SK-N-SH (cell line): ENCODE data around the gene ZNF134. TPM values are rescaled to one million over a fixed set of nuclear protein-coding genes. Genes with fewer than 3 reads are reported as not detected.

Experiments
- CTCF ChIA-PET: fragments of 300-600, 350-600 bp; formaldehyde crosslinking; extraction: SDS; loops from one replicate; lab custom pipeline; 2021; lab: Yijun Ruan, JAX
- POLR2A ChIA-PET: fragments of 350-600 bp; sonication (Branson Sonifier 250); formaldehyde crosslinking; extraction: SDS; loops from one replicate; lab custom pipeline; 2020; ENCODE audit warnings: antibody characterized with exemption, inconsistent platforms; lab: Yijun Ruan, JAX
- DNase-seq: peaks from one replicate; pipeline ENCODE4 v3.0.0; 2012
- H2AFZ ChIP-seq: fragments of 200-600 bp; sonication (generic); 2 replicates; pipeline ENCODE4 v1.8.1; 2016; ENCODE audit warnings: antibody characterized with exemption, mild to moderate bottlenecking, low read depth
- H3F3A ChIP-seq: fragments of 200-600 bp; sonication (generic); replicated peaks from 2 replicates; pipeline ENCODE3; 2016; ENCODE audit warnings: antibody characterized with exemption, mild to moderate bottlenecking; ENCODE audit not compliant: insufficient read depth
- H3K27ac ChIP-seq, 2 experiments: fragments of 200-500 bp in 1 of 2; fragments of 200-600 bp in 1 of 2; sonication (Bioruptor generic) in 1 of 2; sonication (generic), shearing (Covaris generic) in 1 of 2; 2 replicates each; pipeline versions ENCODE4 v1.5.1 to v1.6.1; 2014 to 2016; ENCODE audit warnings: low read depth in 2 of 2, inconsistent platforms in 1 of 2, low read length in 1 of 2, mild to moderate bottlenecking in 1 of 2, mixed read lengths in 1 of 2
- H3K27me3 ChIP-seq: fragments of 200-600 bp; sonication (generic), shearing (Covaris generic); 2 replicates; pipeline ENCODE4 v1.6.1; 2016; ENCODE audit warnings: mixed run types; ENCODE audit not compliant: insufficient read depth
- H3K36me3 ChIP-seq, 2 experiments: fragments of 200-500 bp in 1 of 2; fragments of 200-600 bp in 1 of 2; sonication (Bioruptor generic) in 1 of 2; sonication (generic) in 1 of 2; replicated peaks in 1 of 2; 2 replicates each; pipeline versions ENCODE3 to v1.5.1; 2014 to 2016; ENCODE audit warnings: low read length in 1 of 2, mild to moderate bottlenecking in 1 of 2; ENCODE audit not compliant: insufficient read depth in 2 of 2, control insufficient read depth in 1 of 2
- H3K4me1 ChIP-seq, 2 experiments: fragments of 200-500 bp in 1 of 2; fragments of 200-600 bp in 1 of 2; sonication (Bioruptor generic) in 1 of 2; sonication (generic), shearing (Covaris generic) in 1 of 2; 2 replicates each; pipeline versions ENCODE4 v1.5.1 to v1.6.1; 2014 to 2016; ENCODE audit warnings: low read depth in 1 of 2, low read length in 1 of 2, mixed run types in 1 of 2; ENCODE audit not compliant: insufficient read depth in 2 of 2, control insufficient read depth in 1 of 2
- H3K4me2 ChIP-seq: fragments of 200-600 bp; sonication (generic), shearing (Covaris generic); 2 replicates; pipeline ENCODE4 v1.6.1; 2017; ENCODE audit warnings: mixed run types
- H3K4me3 ChIP-seq, 2 experiments: fragments of 200-500 bp in 1 of 2; fragments of 200-600 bp in 1 of 2; sonication (Bioruptor generic) in 1 of 2; sonication (generic), shearing (Covaris generic) in 1 of 2; 2 replicates each; pipeline versions ENCODE4 v1.5.1 to v1.8.1; 2014 to 2016; ENCODE audit warnings: low read depth in 2 of 2, inconsistent platforms in 1 of 2, low read length in 1 of 2, mild to moderate bottlenecking in 1 of 2, mixed read lengths in 1 of 2, moderate library complexity in 1 of 2
- H3K79me2 ChIP-seq: fragments of 200-600 bp; sonication (generic); 2 replicates; pipeline ENCODE4 v1.8.1; 2017; ENCODE audit warnings: mild to moderate bottlenecking; ENCODE audit not compliant: insufficient read depth
- H3K9ac ChIP-seq: fragments of 200-600 bp; sonication (generic); 2 replicates; pipeline ENCODE4 v1.6.1; 2017; ENCODE audit warnings: mixed run types
- H3K9me2 ChIP-seq: fragments of 200-600 bp; sonication (generic); 2 replicates; pipeline ENCODE4 v1.6.1; 2017; ENCODE audit warnings: mixed run types
- H3K9me3 ChIP-seq: fragments of 200-600 bp; sonication (generic); 2 replicates; pipeline ENCODE4 v1.6.1; 2017; ENCODE audit warnings: mixed run types, mild to moderate bottlenecking, moderate library complexity
- H4K20me1 ChIP-seq: fragments of 200-600 bp; sonication (generic); 2 replicates; pipeline ENCODE4 v1.6.1; 2017; ENCODE audit warnings: mild to moderate bottlenecking, mixed run types; ENCODE audit not compliant: insufficient read depth
- EZH2phosphoT487 ChIP-seq: fragments of 200-600 bp; sonication (generic); IDR thresholded peaks from 2 replicates; pipeline ENCODE4 v1.6.1; 2017; ENCODE audit warnings: low read depth, mixed run types, mild to moderate bottlenecking, antibody characterized with exemption, moderate library complexity, borderline replicate concordance
- FOXJ3 ChIP-seq: sonication (generic); formaldehyde crosslinking; IDR thresholded peaks from 2 replicates; pipeline ENCODE4 v1.5.1; 2020; ENCODE audit warnings: mild to moderate bottlenecking, missing genetic modification reagents
- FOXM1 ChIP-seq: IDR thresholded peaks from 2 replicates; pipeline ENCODE4 v1.4.0; 2012; ENCODE audit warnings: low read depth, mild to moderate bottlenecking
- GABPA ChIP-seq: IDR thresholded peaks from 2 replicates; pipeline ENCODE4 v1.4.0; 2012; ENCODE audit warnings: low read depth, mild to moderate bottlenecking
- GATA2 ChIP-seq: sonication (generic); formaldehyde crosslinking; IDR thresholded peaks from 2 replicates; pipeline ENCODE4 v1.5.0; 2020; ENCODE audit warnings: mild to moderate bottlenecking, missing genetic modification reagents
- JUND ChIP-seq: IDR thresholded peaks from 2 replicates; pipeline ENCODE4 v1.4.0; 2012
- NRF1 ChIP-seq: IDR thresholded peaks from 2 replicates; pipeline ENCODE4 v1.6.1; 2012; ENCODE audit warnings: low read depth, mild to moderate bottlenecking, low read length
- RCOR1 ChIP-seq: fragments of 150-350 bp; IDR thresholded peaks from 2 replicates; pipeline ENCODE4 v1.6.1; 2017; ENCODE audit warnings: antibody characterized with exemption, low read length
- TEAD4 ChIP-seq: IDR thresholded peaks from 2 replicates; pipeline ENCODE4 v1.4.0; 2012; ENCODE audit warnings: mild to moderate bottlenecking, borderline replicate concordance; ENCODE audit not compliant: insufficient read depth
- USF1 ChIP-seq: IDR thresholded peaks from 2 replicates; pipeline ENCODE4 v1.4.0; 2012; ENCODE audit warnings: low read depth, borderline replicate concordance
- YY1 ChIP-seq: IDR thresholded peaks from 2 replicates; pipeline ENCODE4 v1.4.0; 2012; ENCODE audit warnings: low read depth, mild to moderate bottlenecking
- WGBS: methylation state at CpG from one replicate; pipeline ENCODE4 v1.1.6; 2017; ENCODE audit warnings: low lambda C conversion rate; 5-methylcytosine and 5-hydroxymethylcytosine counted together
- polyA plus RNA-seq, 3 experiments: library from polyadenylated mRNA; depleted of rRNA; stranded (reverse); fragments of >200 nt; gene quantifications; 2 replicates each; pipeline ENCODE4 v1.2.3, GENCODE V29; 2012
- TF ChIP-seq, protein P1 (sequence below): IDR thresholded peaks from 2 replicates; pipeline ENCODE4; 2012
- TF ChIP-seq, protein P2 (sequence below): IDR thresholded peaks from 2 replicates; pipeline ENCODE4 v1.6.1; 2012; ENCODE audit warnings: mild to moderate bottlenecking, low read depth, low read length, moderate library complexity

ZNF134 gene
- polyA plus RNA-seq, 1 of the 3 experiments (the other 2 are of a cell fraction) = 9.8 TPM

DNA sequence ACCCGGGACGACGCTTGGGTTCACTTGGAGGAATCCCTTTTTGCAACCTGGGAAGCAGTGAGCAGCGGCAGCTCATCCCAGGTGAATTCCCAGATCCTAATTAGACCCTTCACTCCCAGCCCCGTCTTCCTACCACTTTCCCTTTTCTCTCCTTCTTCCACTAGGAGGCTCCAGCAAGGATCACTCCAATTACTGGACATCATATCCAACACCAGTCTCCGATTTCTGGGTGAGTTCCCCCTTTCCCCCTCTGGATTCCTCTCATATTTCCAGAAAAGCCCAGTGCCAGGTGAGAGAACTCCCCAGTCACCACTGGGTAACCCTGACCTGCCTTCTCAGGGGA, 37.6 kb downstream of the ZNF134 start:
- no peak for TF ChIP-seq YY1
- TF ChIP-seq, protein P1, sequence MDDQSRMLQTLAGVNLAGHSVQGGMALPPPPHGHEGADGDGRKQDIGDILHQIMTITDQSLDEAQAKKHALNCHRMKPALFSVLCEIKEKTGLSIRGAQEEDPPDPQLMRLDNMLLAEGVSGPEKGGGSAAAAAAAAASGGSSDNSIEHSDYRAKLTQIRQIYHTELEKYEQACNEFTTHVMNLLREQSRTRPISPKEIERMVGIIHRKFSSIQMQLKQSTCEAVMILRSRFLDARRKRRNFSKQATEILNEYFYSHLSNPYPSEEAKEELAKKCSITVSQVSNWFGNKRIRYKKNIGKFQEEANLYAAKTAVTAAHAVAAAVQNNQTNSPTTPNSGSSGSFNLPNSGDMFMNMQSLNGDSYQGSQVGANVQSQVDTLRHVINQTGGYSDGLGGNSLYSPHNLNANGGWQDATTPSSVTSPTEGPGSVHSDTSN = no peak
- no peak overlapping the region for H3K9ac ChIP-seq
- no peaks in the 10 kb centered on the region for H3K79me2 ChIP-seq
- no peaks in the 10 kb centered on the region for H4K20me1 ChIP-seq
- H2AFZ ChIP-seq = no peak overlapping the region
- CTCF ChIA-PET = interaction anchor here (1.1 kb wide), 1 partner anchor 14 kb away, joined by 3 read pairs; no protein-coding TSS in a partner anchor
- no peak overlapping the region for H3K4me2 ChIP-seq
- no peaks in the 10 kb centered on the region for H3K27me3 ChIP-seq
- no peaks in the 10 kb centered on the region for H3K9me3 ChIP-seq
- no peaks in the 10 kb centered on the region for H3K36me3 ChIP-seq
- no peak overlapping the region for H3K27ac ChIP-seq
- DNase-seq = no peak
- 25% methylated on average over 6 of the region's 6 CpGs for WGBS
- no peaks in the 10 kb centered on the region for H3K9me2 ChIP-seq
- no peak overlapping the region for H3K4me3 ChIP-seq
- H3K4me1 ChIP-seq = no peaks in the 10 kb centered on the region; a peak in 1 of 4 replicates
- POLR2A ChIA-PET = no interaction called here
- H3F3A ChIP-seq = no peaks in the 10 kb centered on the region

- H3K27ac ChIP-seq = no peak overlapping the region
- no peaks in the 10 kb centered on the region for H3K27me3 ChIP-seq
- H4K20me1 ChIP-seq = no peaks in the 10 kb centered on the region
- no peaks in the 10 kb centered on the region for H3K9me3 ChIP-seq
- no peak overlapping the region for H3K4me2 ChIP-seq
- WGBS = 0% methylated on average over 2 of the region's 2 CpGs
- H3K9me2 ChIP-seq = no peaks in the 10 kb centered on the region
- no peaks in the 10 kb centered on the region for H3F3A ChIP-seq
- DNase-seq = no peak
- no peak overlapping the region for H3K4me3 ChIP-seq
- ChIA-PET POLR2A (no interaction called here), CTCF (no interaction called here)
- no peaks in the 10 kb centered on the region for H3K36me3 ChIP-seq
- no peak overlapping the region for H3K9ac ChIP-seq
- H2AFZ ChIP-seq = no peak overlapping the region
- no peaks in the 10 kb centered on the region for H3K4me1 ChIP-seq
- TF ChIP-seq TEAD4 (no peak), USF1 (no peak), GABPA (no peak), GATA2 (no peak), EZH2phosphoT487 (no peak), NRF1 (no peak), FOXJ3 (no peak), JUND (no peak), RCOR1 (no peak), FOXM1 (no peak)
- TF ChIP-seq, protein P2, sequence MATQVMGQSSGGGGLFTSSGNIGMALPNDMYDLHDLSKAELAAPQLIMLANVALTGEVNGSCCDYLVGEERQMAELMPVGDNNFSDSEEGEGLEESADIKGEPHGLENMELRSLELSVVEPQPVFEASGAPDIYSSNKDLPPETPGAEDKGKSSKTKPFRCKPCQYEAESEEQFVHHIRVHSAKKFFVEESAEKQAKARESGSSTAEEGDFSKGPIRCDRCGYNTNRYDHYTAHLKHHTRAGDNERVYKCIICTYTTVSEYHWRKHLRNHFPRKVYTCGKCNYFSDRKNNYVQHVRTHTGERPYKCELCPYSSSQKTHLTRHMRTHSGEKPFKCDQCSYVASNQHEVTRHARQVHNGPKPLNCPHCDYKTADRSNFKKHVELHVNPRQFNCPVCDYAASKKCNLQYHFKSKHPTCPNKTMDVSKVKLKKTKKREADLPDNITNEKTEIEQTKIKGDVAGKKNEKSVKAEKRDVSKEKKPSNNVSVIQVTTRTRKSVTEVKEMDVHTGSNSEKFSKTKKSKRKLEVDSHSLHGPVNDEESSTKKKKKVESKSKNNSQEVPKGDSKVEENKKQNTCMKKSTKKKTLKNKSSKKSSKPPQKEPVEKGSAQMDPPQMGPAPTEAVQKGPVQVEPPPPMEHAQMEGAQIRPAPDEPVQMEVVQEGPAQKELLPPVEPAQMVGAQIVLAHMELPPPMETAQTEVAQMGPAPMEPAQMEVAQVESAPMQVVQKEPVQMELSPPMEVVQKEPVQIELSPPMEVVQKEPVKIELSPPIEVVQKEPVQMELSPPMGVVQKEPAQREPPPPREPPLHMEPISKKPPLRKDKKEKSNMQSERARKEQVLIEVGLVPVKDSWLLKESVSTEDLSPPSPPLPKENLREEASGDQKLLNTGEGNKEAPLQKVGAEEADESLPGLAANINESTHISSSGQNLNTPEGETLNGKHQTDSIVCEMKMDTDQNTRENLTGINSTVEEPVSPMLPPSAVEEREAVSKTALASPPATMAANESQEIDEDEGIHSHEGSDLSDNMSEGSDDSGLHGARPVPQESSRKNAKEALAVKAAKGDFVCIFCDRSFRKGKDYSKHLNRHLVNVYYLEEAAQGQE = no peak
- TF ChIP-seq, all 33 proteins: peak for 0
- H3K79me2 ChIP-seq = no peaks in the 10 kb centered on the region
Observed at GRCh38 chr19:57653689-57654088, 39.6 kb downstream of the ZNF134 start.
